Thyroid gland (tissue), 4 donors: ENCODE data around the gene OR11H7. TPM values are rescaled to one million over a fixed set of nuclear protein-coding genes. Genes with fewer than 3 reads are reported as not detected.
"Not testable (repeated sequence)": the region's sequence is repeated elsewhere in the genome, so short reads cannot be mapped to it uniquely, and the experiment has no call there.

Experiments used
- DNase-seq, 2 donors: peaks; one replicate each; pipeline ENCODE4 v3.0.0-alpha.2; 2019
- H3K27ac ChIP-seq, 3 donors: fragments of 200-600 bp; sonication (generic); 1 replicate in 2 of 3; 2 replicates in 1 of 3; pipeline ENCODE4 v1.5.1; 2016 to 2019; ENCODE audit warnings: mild to moderate bottlenecking in 1 of 3, moderate library complexity in 1 of 3
- H3K27me3 ChIP-seq: fragments of 200-600 bp; sonication (generic); one replicate; pipeline ENCODE4 v1.5.1; 2019
- H3K36me3 ChIP-seq, 2 donors: fragments of 200-600 bp; sonication (generic); one replicate each; pipeline ENCODE4 v1.5.1; 2016 to 2019
- H3K4me1 ChIP-seq, 2 donors: fragments of 200-600 bp; sonication (generic); one replicate each; pipeline ENCODE4 v1.5.1; 2017 to 2019
- H3K4me3 ChIP-seq, 3 donors: fragments of 200-600 bp; sonication (generic); replicated peaks in 1 of 3; 1 replicate in 2 of 3; 2 replicates in 1 of 3; pipeline ENCODE4 v1.5.1; 2016; ENCODE audit warnings: mild to moderate bottlenecking in 1 of 3
- H3K9me3 ChIP-seq: fragments of 200-600 bp; sonication (generic); one replicate; pipeline ENCODE4 v1.5.1; 2017
- POLR2A ChIP-seq, 2 donors: fragments of 450-650 bp; IDR thresholded peaks; one replicate each; pipeline ENCODE4 v1.6.1; 2017; ENCODE audit warnings: antibody characterized with exemption in 2 of 2, mild to moderate bottlenecking in 2 of 2, moderate library complexity in 1 of 2
- WGBS, 2 donors: methylation state at CpG; one replicate each; pipeline ENCODE4 v1.1.5; 2017; 5-methylcytosine and 5-hydroxymethylcytosine counted together
- intact Hi-C: fragments of 100-400 bp; cut with DNase I; formaldehyde crosslinking; loops from one replicate; pipeline ENCODE4 v1.15.1; 2023
- total RNA-seq, 4 donors: library from RNA; depleted of rRNA; stranded (reverse); fragments of >200 nt; gene quantifications; one replicate each; pipeline ENCODE4 v1.2.3, GENCODE V29; 2016
- TF ChIP-seq, protein P1 (sequence below), 6 experiments: fragments of 200-600 bp in 3 of 6; fragments of 450-650 bp in 3 of 6; sonication (generic) in 3 of 6; IDR thresholded peaks; one replicate each; pipeline ENCODE4 v1.5.1; 2016 to 2019; ENCODE audit warnings: antibody characterized with exemption in 6 of 6, mild to moderate bottlenecking in 2 of 6, inconsistent platforms in 1 of 6, moderate library complexity in 1 of 6

Gene OR11H7
- total RNA-seq, 4 donors from 2014 or later, result not detected

DNA sequence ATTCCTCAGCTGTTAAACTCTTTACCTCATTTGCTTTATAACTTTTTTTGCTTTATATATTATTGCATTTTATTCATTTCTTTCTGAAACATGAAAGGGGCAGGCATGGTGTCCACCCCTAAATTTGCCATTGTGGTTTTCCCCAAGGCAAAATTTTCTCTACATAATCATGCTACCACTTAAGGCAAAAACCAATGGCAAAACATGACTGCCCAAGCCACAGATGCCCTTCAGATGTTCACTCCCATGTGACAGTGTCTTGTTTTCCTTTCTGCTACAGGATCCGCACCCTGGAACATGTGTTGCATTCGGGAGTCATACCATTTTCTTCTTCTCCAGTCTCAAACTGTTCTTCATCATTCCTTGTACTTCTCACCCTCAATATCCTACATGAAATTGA, 48.6 kb downstream of the OR11H7 start:
- Histone ChIP-seq H3K9me3 (no peaks in the 10 kb centered on the region), H3K36me3 (no peaks in the 10 kb centered on the region), H3K27me3 (no peaks in the 10 kb centered on the region), H3K4me1 (no peaks in the 10 kb centered on the region), H3K4me3 (no peak overlapping the region), H3K27ac (no peak overlapping the region)
- WGBS, 2 donors, result 97% methylated on average over 2 of the region's 2 CpGs
- TF ChIP-seq, protein P1, sequence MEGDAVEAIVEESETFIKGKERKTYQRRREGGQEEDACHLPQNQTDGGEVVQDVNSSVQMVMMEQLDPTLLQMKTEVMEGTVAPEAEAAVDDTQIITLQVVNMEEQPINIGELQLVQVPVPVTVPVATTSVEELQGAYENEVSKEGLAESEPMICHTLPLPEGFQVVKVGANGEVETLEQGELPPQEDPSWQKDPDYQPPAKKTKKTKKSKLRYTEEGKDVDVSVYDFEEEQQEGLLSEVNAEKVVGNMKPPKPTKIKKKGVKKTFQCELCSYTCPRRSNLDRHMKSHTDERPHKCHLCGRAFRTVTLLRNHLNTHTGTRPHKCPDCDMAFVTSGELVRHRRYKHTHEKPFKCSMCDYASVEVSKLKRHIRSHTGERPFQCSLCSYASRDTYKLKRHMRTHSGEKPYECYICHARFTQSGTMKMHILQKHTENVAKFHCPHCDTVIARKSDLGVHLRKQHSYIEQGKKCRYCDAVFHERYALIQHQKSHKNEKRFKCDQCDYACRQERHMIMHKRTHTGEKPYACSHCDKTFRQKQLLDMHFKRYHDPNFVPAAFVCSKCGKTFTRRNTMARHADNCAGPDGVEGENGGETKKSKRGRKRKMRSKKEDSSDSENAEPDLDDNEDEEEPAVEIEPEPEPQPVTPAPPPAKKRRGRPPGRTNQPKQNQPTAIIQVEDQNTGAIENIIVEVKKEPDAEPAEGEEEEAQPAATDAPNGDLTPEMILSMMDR (IDR thresholded peaks at IDR 0.05), result no peak
- TF ChIP-seq POLR2A (IDR thresholded peaks at IDR 0.05), result no peak
- intact Hi-C loops, result no loop called here
- no peak for DNase-seq

DNA sequence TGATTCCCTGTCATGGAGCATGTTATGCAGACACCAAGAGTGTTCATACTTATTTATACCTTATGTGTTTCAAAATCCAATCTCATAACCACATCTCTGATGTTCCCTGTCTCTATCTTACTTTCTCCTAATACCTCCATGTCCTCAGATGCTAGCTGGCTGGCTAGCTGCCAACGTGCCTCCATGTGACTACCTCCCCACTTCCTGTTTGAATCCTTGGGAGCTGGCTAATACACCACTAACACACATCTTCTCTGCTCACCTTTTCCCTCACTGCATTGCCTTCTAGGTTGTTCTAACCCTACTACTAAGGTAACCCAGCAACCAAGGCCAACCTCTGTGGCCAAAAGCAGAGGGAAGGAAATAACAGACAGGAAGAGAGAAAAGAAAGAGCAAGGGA, 49.6 kb downstream of the OR11H7 start:
- Histone ChIP-seq H3K36me3 (no peaks in the 10 kb centered on the region), H3K4me1 (no peaks in the 10 kb centered on the region), H3K9me3 (no peaks in the 10 kb centered on the region), H3K27me3 (no peaks in the 10 kb centered on the region), H3K4me3 (no peak overlapping the region), H3K27ac (no peak overlapping the region)
- TF ChIP-seq, protein P1 (IDR thresholded peaks at IDR 0.05), result no peak
- TF ChIP-seq POLR2A (IDR thresholded peaks at IDR 0.05), result no peak
- intact Hi-C loops, result no loop called here
- peak; percentile 8 to 17 for DNase-seq
- WGBS, 2 donors, result 53 to 59% methylated on average over 1 of the region's 1 CpG

DNA sequence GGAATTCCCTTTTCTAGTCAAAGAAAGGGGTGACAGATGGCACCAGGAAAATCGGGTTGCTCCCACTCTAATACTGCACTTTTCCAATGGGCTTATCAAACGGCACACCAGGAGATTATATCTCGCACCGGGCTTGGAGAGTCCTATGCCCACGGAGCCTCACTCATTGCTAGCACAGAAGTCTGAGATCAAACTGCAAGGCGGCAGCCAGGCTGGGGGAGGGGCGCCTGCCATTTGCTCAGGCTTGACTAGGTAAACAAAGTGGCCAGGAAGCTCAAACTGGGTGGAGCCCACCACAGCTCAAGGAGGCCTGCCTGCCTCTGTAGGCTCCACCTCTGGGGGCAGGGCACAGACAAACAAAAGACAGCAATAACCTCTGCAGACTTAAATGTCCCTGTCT, 51.5 kb downstream of the OR11H7 start:
- H3K9me3 ChIP-seq, H3K36me3 ChIP-seq, H3K4me1 ChIP-seq, H3K4me3 ChIP-seq, intact Hi-C loops, H3K27me3 ChIP-seq, DNase-seq, H3K27ac ChIP-seq: not testable (repeated sequence)
- WGBS, 2 donors, result 89 to 100% methylated on average over 1 to 4 of the region's 7 CpGs

Other genes with a start within 250 kb of the OR11H7 start
- gene OR4Q2, start 226.8 kb upstream of the OR11H7 start, total RNA-seq, result not detected
- gene OR4K14, start 209.7 kb upstream of the OR11H7 start, total RNA-seq, result not detected
- not detected for gene OR4K13, start 192.9 kb upstream of the OR11H7 start, total RNA-seq
- gene OR4L1, start 168.9 kb upstream of the OR11H7 start, total RNA-seq, result not detected
- not detected for gene OR4K17, start 118.2 kb upstream of the OR11H7 start, total RNA-seq
- not detected for gene OR4N5, start 90.2 kb upstream of the OR11H7 start, total RNA-seq
- not detected for gene OR11G2, start 38.1 kb upstream of the OR11H7 start, total RNA-seq
- not detected for gene OR11H6, start 5.3 kb upstream of the OR11H7 start, total RNA-seq
- not detected for gene OR11H4, start 10.3 kb downstream of the OR11H7 start, total RNA-seq
- gene TTC5, start 77.0 kb downstream of the OR11H7 start, total RNA-seq, result 10 to 100 TPM; 15.9 to 44.2 (median 19.2) TPM
- gene CCNB1IP1, start 104.3 kb downstream of the OR11H7 start, total RNA-seq, result 100 to 1,000 TPM in 2 of 4 donors, 10 to 100 TPM in 2; 57.2 to 150 (median 92.9) TPM
- 10 to 100 TPM in 2 of 4 donors, 1 to 10 TPM in 2; 8.8 to 14.6 (median 9.7) TPM for gene PARP2, start 114.7 kb downstream of the OR11H7 start, total RNA-seq
- 10 to 100 TPM; 26.6 to 39.3 (median 29.7) TPM for gene TEP1, start 184.5 kb downstream of the OR11H7 start, total RNA-seq
- 1 to 10 TPM in 1 of 4 donors, under 1 TPM in 3; 0.27 to 2.0 (median 0.36) TPM for gene KLHL33, start 207.2 kb downstream of the OR11H7 start, total RNA-seq
- gene OSGEP, start 225.8 kb downstream of the OR11H7 start, total RNA-seq, result 10 to 100 TPM; 56.7 to 88.8 (median 75.0) TPM
- gene APEX1, start 226.2 kb downstream of the OR11H7 start, total RNA-seq, result 100 to 1,000 TPM; 133 to 179 (median 142) TPM
- 10 to 100 TPM; 15.4 to 29.1 (median 23.1) TPM for gene PIP4P1, start 232.5 kb downstream of the OR11H7 start, total RNA-seq
- 10 to 100 TPM; 13.9 to 29.3 (median 18.7) TPM for gene PNP, start 240.4 kb downstream of the OR11H7 start, total RNA-seq